Activated T-cell treated with anti-CD3 and anti-CD28 coated beads, Interleukin-2, amount 50 U/mL, for 72 hours (primary cell): ENCODE data around the gene TMEM175. TPM values are rescaled to one million over a fixed set of nuclear protein-coding genes. Genes with fewer than 3 reads are reported as not detected.
"Not testable (repeated sequence)": the region's sequence is repeated elsewhere in the genome, so short reads cannot be mapped to it uniquely, and the experiment has no call there.

ENCODE experiments used
- ATAC-seq, 2 donors: fragments of 150-1000 bp; cut with Tn5 transposase; replicated peaks in 1 of 2; 2 replicates each; pipeline ENCODE4 v1.10.0; 2021; ENCODE audit warnings: moderate library complexity in 2 of 2, mild to moderate bottlenecking in 1 of 2
- DNase-seq, 2 donors: peaks; one replicate each; pipeline ENCODE4 v3.0.0; 2021 to 2022; ENCODE audit warnings: mixed read lengths in 1 of 2
- H3K27ac Mint-ChIP-seq: one replicate; pipeline ENCODE4 v1.8.0; 2022; ENCODE audit warnings: mild to moderate bottlenecking, moderate library complexity, mixed read lengths
- H3K27me3 Mint-ChIP-seq: one replicate; pipeline ENCODE4 v1.8.0; 2022; ENCODE audit warnings: low read depth, mixed read lengths
- H3K36me3 Mint-ChIP-seq, 2 donors: one replicate each; pipeline ENCODE4 v1.8.0; 2022; ENCODE audit warnings: mixed read lengths in 2 of 2, mild to moderate bottlenecking in 1 of 2; ENCODE audit not compliant: insufficient read depth in 2 of 2
- H3K4me1 Mint-ChIP-seq: one replicate; pipeline ENCODE4 v1.8.0; 2022; ENCODE audit warnings: low read depth, mixed read lengths
- H3K4me3 Mint-ChIP-seq, 2 donors: one replicate each; pipeline ENCODE4 v1.8.0; 2022; ENCODE audit warnings: mild to moderate bottlenecking in 2 of 2, mixed read lengths in 2 of 2, moderate library complexity in 2 of 2
- H3K9me3 Mint-ChIP-seq, 2 donors: one replicate each; pipeline ENCODE4 v1.8.0; 2022; ENCODE audit warnings: mixed read lengths in 2 of 2
- total RNA-seq, 2 donors: library from RNA; stranded (reverse); gene quantifications; one replicate each; pipeline ENCODE4 v1.2.3, GENCODE V29; 2022

Gene TMEM175
- total RNA-seq, 2 donors from 2014 or later: 21.0 to 22.0 TPM

- Mint-ChIP-seq H3K4me1 (peaks cover 4% of the 10 kb centered on the region), H3K27ac (no peak overlapping the region), H3K4me3 (peak overlapping the region; percentile 36 to 66), H3K9me3 (no peaks in the 10 kb centered on the region), H3K27me3 (no peaks in the 10 kb centered on the region), H3K36me3 (no peaks in the 10 kb centered on the region)
- DNase-seq (no peak), ATAC-seq (no peak)
Observed at GRCh38 chr4:971666-972500, 39.6 kb downstream of the TMEM175 start.

GRCh38 chr4:972651-973424, 40.6 kb downstream of the TMEM175 start:
- peaks cover 4% of the 10 kb centered on the region for H3K4me1 Mint-ChIP-seq
- H3K27me3 Mint-ChIP-seq: no peaks in the 10 kb centered on the region
- no peaks in the 10 kb centered on the region for H3K36me3 Mint-ChIP-seq
- ATAC-seq (peak; percentile 61 to 68), DNase-seq (peak; percentile 61 to 72)
- no peak overlapping the region for H3K27ac Mint-ChIP-seq
- no peaks in the 10 kb centered on the region for H3K9me3 Mint-ChIP-seq
- H3K4me3 Mint-ChIP-seq: peak overlapping the region; percentile 66 to 67

GRCh38 chr4:973431-974397, 41.5 kb downstream of the TMEM175 start, which contains the start of gene DGKQ:
Gene DGKQ (minus strand): TSS chr4:973569. CDS start chr4:973482, 87 bp downstream.
- DNase-seq: peak; percentile 83 to 89
- H3K27me3 Mint-ChIP-seq: no peaks in the 10 kb centered on the region
- peak; percentile 91 to 94 for ATAC-seq
- peaks cover 4% of the 10 kb centered on the region for H3K4me1 Mint-ChIP-seq
- peak within 1 kb of the TSS; percentile 66 to 67 for H3K4me3 Mint-ChIP-seq
- H3K27ac Mint-ChIP-seq: no peak within 1 kb of the TSS
- no peaks in the 10 kb centered on the region for H3K9me3 Mint-ChIP-seq
- H3K36me3 Mint-ChIP-seq: no peaks in the 10 kb centered on the region

- no peak for DNase-seq
- Mint-ChIP-seq H3K27ac (no peak overlapping the region), H3K27me3 (no peaks in the 10 kb centered on the region), H3K4me3 (no peak overlapping the region), H3K9me3 (no peaks in the 10 kb centered on the region), H3K4me1 (peaks cover 4% of the 10 kb centered on the region), H3K36me3 (no peaks in the 10 kb centered on the region)
- ATAC-seq: no peak
Observed at GRCh38 chr4:974668-975067, 42.4 kb downstream of the TMEM175 start.

GRCh38 chr4:976016-976415, 43.8 kb downstream of the TMEM175 start:
- DNase-seq: not testable (repeated sequence)

GRCh38 chr4:978957-979701, 46.9 kb downstream of the TMEM175 start:
- Mint-ChIP-seq H3K4me1 (no peaks in the 10 kb centered on the region), H3K27ac (no peak overlapping the region), H3K36me3 (no peaks in the 10 kb centered on the region), H3K4me3 (no peak overlapping the region), H3K27me3 (no peaks in the 10 kb centered on the region), H3K9me3 (no peaks in the 10 kb centered on the region)
- ATAC-seq (no peak), DNase-seq (no peak)

More at GRCh38 chr4:976016-976415, 43.8 kb downstream of the TMEM175 start:
- H3K27me3 Mint-ChIP-seq, H3K4me3 Mint-ChIP-seq, H3K27ac Mint-ChIP-seq, ATAC-seq, H3K9me3 Mint-ChIP-seq, H3K36me3 Mint-ChIP-seq, H3K4me1 Mint-ChIP-seq: not testable (repeated sequence)

GRCh38 chr4:982291-982690, 50.0 kb downstream of the TMEM175 start:
- Mint-ChIP-seq H3K4me3 (no peak overlapping the region), H3K27me3 (no peaks in the 10 kb centered on the region), H3K36me3 (no peaks in the 10 kb centered on the region), H3K4me1 (peaks cover 24% of the 10 kb centered on the region), H3K9me3 (no peaks in the 10 kb centered on the region), H3K27ac (no peak overlapping the region)
- no peak for DNase-seq
- ATAC-seq: no peak

GRCh38 chr4:982814-983213, 50.6 kb downstream of the TMEM175 start:
- peaks cover 29% of the 10 kb centered on the region for H3K4me1 Mint-ChIP-seq

GRCh38 chr4:984336-985054, 52.2 kb downstream of the TMEM175 start:
- Mint-ChIP-seq H3K27me3 (no peaks in the 10 kb centered on the region), H3K4me3 (peak overlapping the region; percentile 88 to 96), H3K4me1 (peaks cover 29% of the 10 kb centered on the region), H3K27ac (no peak overlapping the region), H3K36me3 (no peaks in the 10 kb centered on the region), H3K9me3 (no peaks in the 10 kb centered on the region)
- no peak for DNase-seq
- no peak for ATAC-seq

More at GRCh38 chr4:982814-983213, 50.6 kb downstream of the TMEM175 start:
- Mint-ChIP-seq H3K36me3 (no peaks in the 10 kb centered on the region), H3K4me3 (no peak overlapping the region), H3K27me3 (no peaks in the 10 kb centered on the region), H3K9me3 (no peaks in the 10 kb centered on the region), H3K27ac (no peak overlapping the region)
- no peak for ATAC-seq
- DNase-seq: no peak

- ATAC-seq: peak; percentile 66 to 68
- Mint-ChIP-seq H3K4me3 (peak overlapping the region; percentile 88 to 96), H3K9me3 (no peaks in the 10 kb centered on the region), H3K36me3 (no peaks in the 10 kb centered on the region), H3K27me3 (no peaks in the 10 kb centered on the region), H3K27ac (no peak overlapping the region), H3K4me1 (peaks cover 29% of the 10 kb centered on the region)
- DNase-seq: peak; percentile 83 to 84
Observed at GRCh38 chr4:985123-985830, 53.0 kb downstream of the TMEM175 start.

GRCh38 chr4:986428-986878, 54.2 kb downstream of the TMEM175 start:
- ATAC-seq: peak; percentile 18 to 27
- Mint-ChIP-seq H3K4me1 (peaks cover 29% of the 10 kb centered on the region), H3K27ac (peak overlapping the region; percentile 83)

More at GRCh38 chr4:986428-986878, 54.2 kb downstream of the TMEM175 start:
- no peak for DNase-seq
- Mint-ChIP-seq H3K9me3 (no peaks in the 10 kb centered on the region), H3K36me3 (no peaks in the 10 kb centered on the region), H3K27me3 (no peaks in the 10 kb centered on the region), H3K4me3 (peak overlapping the region; percentile 88 to 96)
